SK-N-MC (cell line): ENCODE data around the gene KDSR.

ENCODE experiments used
- EZH2 ChIP-seq: fragments of 200-600 bp; sonication (generic); IDR thresholded peaks from one replicate; pipeline ENCODE4 v1.6.1; 2017; ENCODE audit warnings: antibody characterized with exemption
- FOXP2 ChIP-seq: optimal IDR thresholded peaks from 2 replicates; pipeline ENCODE3; 2011; ENCODE audit warnings: mild to moderate bottlenecking, moderate library complexity; ENCODE audit not compliant: insufficient read depth; ENCODE audit errors: extremely low read length, control extremely low read depth
- POLR2AphosphoS5 ChIP-seq: IDR thresholded peaks from 2 replicates; pipeline ENCODE4 v1.6.1; 2012; ENCODE audit warnings: mild to moderate bottlenecking, low read depth, low read length, borderline replicate concordance

GRCh38 chr18:63318889-63319382 is 48.1 kb downstream of the KDSR start:
- TF ChIP-seq EZH2 (no peak), POLR2AphosphoS5 (no peak), FOXP2 (no peak)
